GM23248 (cell line): ENCODE data around the gene MYO1A.

Experiments
- EZH2 ChIP-seq: fragments of 200-600 bp; sonication (generic); IDR thresholded peaks from 2 replicates; pipeline ENCODE4 v1.6.1; 2018; ENCODE audit warnings: antibody characterized with exemption, mild to moderate bottlenecking; ENCODE audit not compliant: insufficient read depth, poor library complexity, severe bottlenecking
- EZH2phosphoT487 ChIP-seq: fragments of 200-600 bp; sonication (generic); IDR thresholded peaks from 2 replicates; pipeline ENCODE4 v1.6.1; 2018; ENCODE audit warnings: antibody characterized with exemption, moderate library complexity, mild to moderate bottlenecking, low read depth; ENCODE audit not compliant: insufficient read depth

- TF ChIP-seq EZH2phosphoT487 (no peak), EZH2 (no peak)
Observed at GRCh38 chr12:57018906-57019305, 31.0 kb downstream of the MYO1A start.
